Smooth muscle cell (in vitro differentiated cells): ENCODE data around the gene ADGRF4. TPM values are rescaled to one million over a fixed set of nuclear protein-coding genes. Genes with fewer than 3 reads are reported as not detected.

Experiments
- DNase-seq: peaks from one replicate; lab custom pipeline; 2025; ENCODE audit not compliant: unreplicated experiment; lab: John Stamatoyannopoulos, UW
- H2AFZ ChIP-seq: fragments of 200-600 bp; sonication (generic); 2 replicates; pipeline ENCODE4 v1.6.0; 2016; ENCODE audit warnings: antibody characterized with exemption, low read depth, mild to moderate bottlenecking
- H3F3A ChIP-seq: fragments of 200-600 bp; sonication (generic); 2 replicates; pipeline ENCODE4 v1.6.0; 2017; ENCODE audit warnings: antibody characterized with exemption, low read depth
- H3K27ac ChIP-seq: fragments of 200-600 bp; sonication (generic); 2 replicates; pipeline ENCODE4 v1.5.1; 2016; ENCODE audit warnings: low read depth, mild to moderate bottlenecking
- H3K27me3 ChIP-seq: fragments of 200-600 bp; sonication (generic); 2 replicates; pipeline ENCODE4 v1.6.1; 2016; ENCODE audit warnings: low read depth, mild to moderate bottlenecking
- H3K36me3 ChIP-seq: fragments of 200-600 bp; sonication (generic); 2 replicates; pipeline ENCODE4 v1.5.1; 2016; ENCODE audit warnings: low read depth
- H3K4me1 ChIP-seq: fragments of 200-600 bp; sonication (generic); 2 replicates; pipeline ENCODE4 v1.5.1; 2016; ENCODE audit warnings: low read depth
- H3K4me2 ChIP-seq: fragments of 200-600 bp; sonication (generic); 2 replicates; pipeline ENCODE4 v1.6.0; 2016; ENCODE audit warnings: mild to moderate bottlenecking
- H3K4me3 ChIP-seq: fragments of 200-600 bp; sonication (generic); 2 replicates; pipeline ENCODE4 v1.5.1; 2016; ENCODE audit warnings: mild to moderate bottlenecking
- H3K79me2 ChIP-seq: fragments of 200-600 bp; sonication (generic); 2 replicates; pipeline ENCODE4 v1.6.0; 2016; ENCODE audit warnings: low read depth, mild to moderate bottlenecking
- H3K9ac ChIP-seq: fragments of 200-600 bp; sonication (generic); 2 replicates; pipeline ENCODE4 v1.6.0; 2016; ENCODE audit warnings: low read depth
- H3K9me3 ChIP-seq: fragments of 200-600 bp; sonication (generic); replicated peaks from 2 replicates; pipeline ENCODE4 v1.5.1; 2016; ENCODE audit warnings: low read depth
- H4K20me1 ChIP-seq: fragments of 200-600 bp; sonication (generic); 2 replicates; pipeline ENCODE4 v1.6.0; 2016; ENCODE audit warnings: low read depth
- CTCF ChIP-seq: fragments of 200-600 bp; sonication (generic); IDR thresholded peaks from 2 replicates; pipeline ENCODE4 v1.5.1; 2017; ENCODE audit warnings: borderline replicate concordance, mild to moderate bottlenecking, antibody characterized with exemption; ENCODE audit not compliant: insufficient read depth, poor library complexity, severe bottlenecking
- WGBS: methylation state at CpG from one replicate; pipeline ENCODE4 v1.1.7; 2016; ENCODE audit warnings: low lambda C conversion rate; 5-methylcytosine and 5-hydroxymethylcytosine counted together
- polyA plus RNA-seq: library from polyadenylated mRNA; unstranded; fragments of >200 nt; fragmentation: Nextera tagmentation; extraction: Ambion mirVana; gene quantifications from 2 replicates; pipeline ENCODE4 v1.2.1, GENCODE V29; 2016
- total RNA-seq: library from RNA; depleted of rRNA; stranded (reverse); fragments of >200 nt; gene quantifications from 2 replicates; pipeline ENCODE4 v1.2.3, GENCODE V29; 2014

Gene ADGRF4
- total and polyA plus RNA-seq, 2 experiments from 2014 or later = 1.5 to 10.6 TPM

GRCh38 chr6:47690214-47690613 is 8.2 kb upstream of the ADGRF4 start:
- no peak for TF ChIP-seq CTCF
- Histone ChIP-seq H3F3A (no peaks in the 10 kb centered on the region), H3K79me2 (no peaks in the 10 kb centered on the region), H3K27me3 (no peaks in the 10 kb centered on the region), H3K4me2 (no peak overlapping the region), H3K4me1 (no peaks in the 10 kb centered on the region), H2AFZ (no peak overlapping the region), H3K27ac (no peak overlapping the region), H3K36me3 (no peaks in the 10 kb centered on the region), H3K9me3 (no peaks in the 10 kb centered on the region), H3K4me3 (no peak overlapping the region), H3K9ac (no peak overlapping the region), H4K20me1 (no peaks in the 10 kb centered on the region)
- DNase-seq = no peak
- 96% methylated on average over 2 of the region's 2 CpGs for WGBS

GRCh38 chr6:47690791-47691190 is 7.6 kb upstream of the ADGRF4 start:
- no peak overlapping the region for H2AFZ ChIP-seq
- H3K79me2 ChIP-seq = no peaks in the 10 kb centered on the region
- H3K27me3 ChIP-seq = no peaks in the 10 kb centered on the region
- H3K4me1 ChIP-seq = no peaks in the 10 kb centered on the region
- no peak overlapping the region for H3K4me2 ChIP-seq
- no peaks in the 10 kb centered on the region for H3K9me3 ChIP-seq
- no peak overlapping the region for H3K9ac ChIP-seq
- H3F3A ChIP-seq = no peaks in the 10 kb centered on the region
- H3K4me3 ChIP-seq = no peak overlapping the region
- no peak for DNase-seq
- no peaks in the 10 kb centered on the region for H4K20me1 ChIP-seq
- no peak for TF ChIP-seq CTCF
- H3K27ac ChIP-seq = no peak overlapping the region
- WGBS = 84% methylated on average over 2 of the region's 2 CpGs
- H3K36me3 ChIP-seq = no peaks in the 10 kb centered on the region

- WGBS = 65% methylated on average over 2 of the region's 2 CpGs
- Histone ChIP-seq H3F3A (peaks cover 6% of the 10 kb centered on the region), H3K4me3 (no peak overlapping the region), H2AFZ (no peak overlapping the region), H3K4me2 (peak overlapping the region; percentile 11), H3K79me2 (no peaks in the 10 kb centered on the region), H4K20me1 (no peaks in the 10 kb centered on the region), H3K27me3 (no peaks in the 10 kb centered on the region), H3K27ac (peak overlapping the region; percentile 93), H3K9ac (no peak overlapping the region), H3K9me3 (no peaks in the 10 kb centered on the region), H3K36me3 (no peaks in the 10 kb centered on the region), H3K4me1 (no peaks in the 10 kb centered on the region)
- no peak for TF ChIP-seq CTCF
- no peak for DNase-seq
Measured at GRCh38 chr6:47697925-47698324, 455 bp upstream of the ADGRF4 start.

- Histone ChIP-seq H4K20me1 (no peaks in the 10 kb centered on the region), H3F3A (peaks cover 6% of the 10 kb centered on the region), H3K4me1 (no peaks in the 10 kb centered on the region), H3K79me2 (peaks cover 3% of the 10 kb centered on the region), H3K36me3 (no peaks in the 10 kb centered on the region), H3K9me3 (no peaks in the 10 kb centered on the region), H3K27me3 (no peaks in the 10 kb centered on the region), H3K27ac (peak overlapping the region; percentile 93), H2AFZ (no peak overlapping the region), H3K9ac (peak overlapping the region; percentile 70), H3K4me2 (peak overlapping the region; percentile 78), H3K4me3 (no peak overlapping the region)
- no peak for DNase-seq
- no peak for TF ChIP-seq CTCF
- 23% methylated on average over 5 of the region's 5 CpGs for WGBS
Measured at GRCh38 chr6:47700053-47700452, 1.7 kb downstream of the ADGRF4 start.
